Esophagus muscularis mucosa (tissue), 4 donors: ENCODE measurements around the gene TFF2. TPM values are rescaled to one million over a fixed set of nuclear protein-coding genes. Genes with fewer than 3 reads are reported as not detected.

Experiments used
- DNase-seq: peaks from one replicate; pipeline ENCODE4 v3.0.0-alpha.2; 2017; ENCODE audit errors: extremely low spot score
- H3K27ac ChIP-seq, 4 donors: fragments of 200-600 bp; sonication (generic); replicated peaks in 1 of 4; 1 replicate in 3 of 4; 2 replicates in 1 of 4; pipeline ENCODE4 v1.5.1; 2016 to 2019; ENCODE audit warnings: mild to moderate bottlenecking in 1 of 4
- H3K27me3 ChIP-seq, 4 donors: fragments of 200-600 bp; sonication (generic); one replicate each; pipeline versions ENCODE4 v1.5.1 to v1.6.0; 2016 to 2019
- H3K36me3 ChIP-seq, 4 donors: fragments of 200-600 bp; sonication (generic); one replicate each; pipeline ENCODE4 v1.5.1; 2016 to 2019
- H3K4me1 ChIP-seq, 4 donors: fragments of 200-600 bp; sonication (generic); one replicate each; pipeline ENCODE4 v1.5.1; 2016 to 2019
- H3K4me3 ChIP-seq, 4 donors: fragments of 200-600 bp; sonication (generic); 1 replicate in 2 of 4; 2 replicates in 2 of 4; pipeline ENCODE4 v1.5.1; 2016 to 2019; ENCODE audit warnings: mild to moderate bottlenecking in 4 of 4, moderate library complexity in 1 of 4
- H3K9me3 ChIP-seq, 4 donors: fragments of 200-600 bp; sonication (generic); 1 replicate in 3 of 4; 2 replicates in 1 of 4; pipeline ENCODE4 v1.5.1; 2016 to 2019
- CTCF ChIP-seq, 3 experiments: fragments of 200-600 bp in 2 of 3; fragments of 450-650 bp in 1 of 3; sonication (generic) in 2 of 3; IDR thresholded peaks; one replicate each; pipeline ENCODE4 v1.5.1; 2017 to 2019; ENCODE audit warnings: antibody characterized with exemption in 3 of 3, mild to moderate bottlenecking in 2 of 3, moderate library complexity in 1 of 3
- EP300 ChIP-seq: sonication (generic); formaldehyde crosslinking; IDR thresholded peaks from one replicate; pipeline ENCODE4 v1.6.1; 2017; ENCODE audit warnings: antibody characterized with exemption
- POLR2A ChIP-seq: fragments of 450-650 bp; IDR thresholded peaks from one replicate; pipeline ENCODE4 v1.6.1; 2017; ENCODE audit warnings: antibody characterized with exemption, moderate library complexity, mild to moderate bottlenecking, low read depth
- POLR2AphosphoS5 ChIP-seq, 2 donors: sonication (generic); formaldehyde crosslinking; IDR thresholded peaks; one replicate each; pipeline ENCODE4 v1.6.1; 2017; ENCODE audit warnings: antibody characterized with exemption in 2 of 2
- WGBS: methylation state at CpG from one replicate; pipeline ENCODE4 v1.1.5; 2018; 5-methylcytosine and 5-hydroxymethylcytosine counted together
- intact Hi-C: fragments of 100-400 bp; cut with DNase I; formaldehyde crosslinking; loops from one replicate; pipeline ENCODE4 v1.15.1; 2023
- total RNA-seq, 4 donors: library from RNA; depleted of rRNA; stranded (reverse); fragments of >200 nt; gene quantifications; one replicate each; pipeline versions ENCODE4 v1.1.0 to v1.2.1, GENCODE V29; 2016

The TFF2 gene
- total RNA-seq, 4 donors from 2014 or later = not detected

DNA sequence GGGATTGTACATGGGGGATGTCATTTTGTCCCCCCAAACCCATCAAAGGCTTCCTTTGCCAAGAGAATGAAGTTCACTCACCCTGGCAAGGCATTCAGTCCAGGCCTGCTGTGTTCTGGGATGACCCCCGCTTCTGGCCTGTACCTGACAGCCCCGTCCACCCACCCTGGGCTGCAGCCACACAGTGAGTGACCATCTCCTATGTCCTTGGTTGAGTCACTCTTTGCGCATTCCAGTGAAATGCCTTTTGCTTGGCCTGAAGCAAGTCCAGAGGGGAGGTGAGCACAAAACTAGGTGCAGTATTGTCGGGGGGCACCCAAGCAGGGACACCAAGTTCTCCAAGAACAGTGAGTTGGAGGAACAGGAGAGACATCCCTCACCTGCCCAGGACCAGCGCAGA, 34.8 kb upstream of the TFF2 start:
- peaks cover 0 to 59% (median 0%) of the 10 kb centered on the region in 4 donors for H3K27me3 ChIP-seq
- no peak for TF ChIP-seq POLR2A
- TF ChIP-seq POLR2AphosphoS5 (IDR thresholded peaks at IDR 0.05) = no peak
- no peak for TF ChIP-seq EP300
- TF ChIP-seq CTCF (IDR thresholded peaks at IDR 0.05) = no peak
- H3K36me3 ChIP-seq = no peaks in the 10 kb centered on the region
- no peak overlapping the region for H3K4me3 ChIP-seq
- peaks cover 0 to 13% (median 9%) of the 10 kb centered on the region in 4 donors for H3K9me3 ChIP-seq
- H3K27ac ChIP-seq = no peak overlapping the region
- DNase-seq = no peak
- WGBS = 100% methylated on average over 5 of the region's 5 CpGs
- intact Hi-C loops = no loop called here
- H3K4me1 ChIP-seq = no peaks in the 10 kb centered on the region

GRCh38 chr21:42384989-42385388, 34.2 kb upstream of the TFF2 start:
- intact Hi-C loops = no loop called here

GRCh38 chr21:42384156-42384945, 33.6 kb upstream of the TFF2 start:
- intact Hi-C loops = no loop called here
- Histone ChIP-seq H3K4me3 (no peak overlapping the region), H3K36me3 (no peaks in the 10 kb centered on the region), H3K9me3 (peaks cover 0 to 13% (median 9%) of the 10 kb centered on the region in 4 donors), H3K4me1 (no peaks in the 10 kb centered on the region), H3K27ac (no peak overlapping the region), H3K27me3 (peaks cover 0 to 47% (median 0%) of the 10 kb centered on the region in 4 donors)
- 55% methylated on average over 8 of the region's 8 CpGs for WGBS
- no peak for DNase-seq
- TF ChIP-seq POLR2AphosphoS5 (IDR thresholded peaks at IDR 0.05) = no peak

More at GRCh38 chr21:42384989-42385388, 34.2 kb upstream of the TFF2 start:
- Histone ChIP-seq H3K27me3 (peaks cover 0 to 53% (median 0%) of the 10 kb centered on the region in 4 donors), H3K9me3 (peaks cover 0 to 13% (median 9%) of the 10 kb centered on the region in 4 donors), H3K27ac (no peak overlapping the region), H3K4me3 (no peak overlapping the region), H3K4me1 (no peaks in the 10 kb centered on the region), H3K36me3 (no peaks in the 10 kb centered on the region)
- DNase-seq = no peak
- 91% methylated on average over 2 of the region's 2 CpGs for WGBS
- TF ChIP-seq CTCF (IDR thresholded peaks at IDR 0.05) = no peak
- no peak for TF ChIP-seq EP300
- TF ChIP-seq POLR2A = no peak
- TF ChIP-seq POLR2AphosphoS5 (IDR thresholded peaks at IDR 0.05) = no peak

DNA sequence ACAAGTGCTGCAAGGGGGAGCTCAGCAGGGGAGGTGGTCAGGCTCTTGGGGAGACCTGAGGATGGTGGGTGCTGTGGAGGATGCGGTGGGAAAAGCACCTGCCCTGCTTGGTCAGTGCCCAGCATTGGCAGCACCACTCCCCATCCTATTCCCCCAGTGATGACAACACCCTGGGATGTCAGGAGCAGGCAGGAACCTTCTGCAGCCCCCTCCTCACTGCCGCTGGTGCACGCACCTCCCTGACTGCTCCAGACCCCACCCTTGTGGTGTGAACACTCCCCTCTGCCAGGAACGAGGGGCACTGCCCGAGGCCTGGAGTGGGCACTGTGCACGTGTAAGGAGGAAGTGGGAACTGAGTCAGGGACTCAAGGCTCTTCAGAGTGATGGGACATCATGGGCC, 32.5 kb upstream of the TFF2 start:
- DNase-seq = no peak
- Histone ChIP-seq H3K27ac (no peak overlapping the region), H3K4me3 (no peak overlapping the region), H3K9me3 (peaks cover 0 to 13% (median 9%) of the 10 kb centered on the region in 4 donors), H3K27me3 (peaks cover 0 to 37% (median 0%) of the 10 kb centered on the region in 4 donors), H3K36me3 (no peaks in the 10 kb centered on the region), H3K4me1 (no peaks in the 10 kb centered on the region)
- TF ChIP-seq POLR2A (no peak), CTCF (IDR thresholded peaks at IDR 0.05) (no peak), EP300 (no peak), POLR2AphosphoS5 (IDR thresholded peaks at IDR 0.05) (no peak)
- intact Hi-C loops = no loop called here
- WGBS = 96% methylated on average over 4 of the region's 6 CpGs

DNA sequence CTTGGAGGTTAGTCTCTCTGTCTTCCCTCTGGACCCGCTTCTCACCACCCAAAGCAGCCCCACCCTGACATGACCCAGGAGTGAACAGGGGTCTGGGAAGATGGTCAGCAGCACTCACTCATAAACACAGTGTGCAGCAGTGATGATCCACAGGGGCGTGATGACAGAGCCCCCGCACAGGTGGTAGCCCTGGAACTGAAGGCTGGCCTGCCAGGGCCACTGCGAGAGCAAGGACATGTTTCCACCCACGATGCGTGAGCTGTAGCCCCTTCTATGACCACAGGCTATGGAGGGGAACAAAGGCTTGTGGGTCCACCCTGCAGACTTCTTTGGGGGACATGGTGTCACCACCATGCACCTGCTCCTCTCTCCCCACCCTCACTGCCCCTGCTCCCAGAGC, 32.1 kb upstream of the TFF2 start:
- Histone ChIP-seq H3K4me1 (no peaks in the 10 kb centered on the region), H3K4me3 (no peak overlapping the region), H3K36me3 (no peaks in the 10 kb centered on the region), H3K27ac (no peak overlapping the region), H3K27me3 (peaks cover 0 to 32% (median 0%) of the 10 kb centered on the region in 4 donors), H3K9me3 (peaks cover 0 to 13% (median 9%) of the 10 kb centered on the region in 4 donors)
- no peak for DNase-seq
- intact Hi-C loops = no loop called here
- TF ChIP-seq EP300 = no peak
- TF ChIP-seq CTCF (IDR thresholded peaks at IDR 0.05) = no peak
- TF ChIP-seq POLR2A = no peak
- no peak for TF ChIP-seq POLR2AphosphoS5 (IDR thresholded peaks at IDR 0.05)
- WGBS = 98% methylated on average over 6 of the region's 6 CpGs
